Immature natural killer cell (primary cell): ENCODE data around the gene C20orf96. TPM values are rescaled to one million over a fixed set of nuclear protein-coding genes. Genes with fewer than 3 reads are reported as not detected.

Experiments
- DNase-seq, 3 donors: peaks; one replicate each; pipeline ENCODE4 v3.0.0; 2022; ENCODE audit warnings: mixed read lengths in 1 of 3
- H3K27ac Mint-ChIP-seq, 6 donors: one replicate each; pipeline ENCODE4 v1.8.0; 2020; ENCODE audit warnings: mixed read lengths in 6 of 6, mild to moderate bottlenecking in 5 of 6, inconsistent platforms in 4 of 6, moderate library complexity in 3 of 6
- H3K27me3 Mint-ChIP-seq, 3 donors: one replicate each; pipeline ENCODE4 v1.8.0; 2020 to 2021; ENCODE audit warnings: low read depth in 3 of 3, mild to moderate bottlenecking in 3 of 3, mixed read lengths in 3 of 3, moderate library complexity in 3 of 3, inconsistent platforms in 1 of 3
- H3K36me3 Mint-ChIP-seq, 3 donors: one replicate each; pipeline ENCODE4 v1.8.0; 2020; ENCODE audit warnings: mixed read lengths in 3 of 3, inconsistent platforms in 2 of 3, mild to moderate bottlenecking in 2 of 3
- H3K4me1 Mint-ChIP-seq, 2 donors: one replicate each; pipeline ENCODE4 v1.8.0; 2020; ENCODE audit warnings: inconsistent platforms in 2 of 2, mild to moderate bottlenecking in 2 of 2, mixed read lengths in 2 of 2, moderate library complexity in 1 of 2
- H3K4me3 Mint-ChIP-seq, 5 donors: one replicate each; pipeline ENCODE4 v1.8.0; 2020; ENCODE audit warnings: mild to moderate bottlenecking in 5 of 5, mixed read lengths in 5 of 5, inconsistent platforms in 3 of 5, moderate library complexity in 3 of 5
- H3K9me3 Mint-ChIP-seq, 6 donors: one replicate each; pipeline ENCODE4 v1.8.0; 2020; ENCODE audit warnings: mild to moderate bottlenecking in 6 of 6, mixed read lengths in 6 of 6, inconsistent platforms in 4 of 6, moderate library complexity in 3 of 6
- polyA plus RNA-seq, 3 donors: library from polyadenylated mRNA; unstranded; fragments of 300-500 nt; fragmentation: Illumina TruSeq; gene quantifications; one replicate each; pipeline ENCODE4 v1.2.3, GENCODE V29; 2021

Gene C20orf96
- polyA plus RNA-seq, 3 donors from 2014 or later = 0.23 to 0.50 (median 0.32) TPM

DNA sequence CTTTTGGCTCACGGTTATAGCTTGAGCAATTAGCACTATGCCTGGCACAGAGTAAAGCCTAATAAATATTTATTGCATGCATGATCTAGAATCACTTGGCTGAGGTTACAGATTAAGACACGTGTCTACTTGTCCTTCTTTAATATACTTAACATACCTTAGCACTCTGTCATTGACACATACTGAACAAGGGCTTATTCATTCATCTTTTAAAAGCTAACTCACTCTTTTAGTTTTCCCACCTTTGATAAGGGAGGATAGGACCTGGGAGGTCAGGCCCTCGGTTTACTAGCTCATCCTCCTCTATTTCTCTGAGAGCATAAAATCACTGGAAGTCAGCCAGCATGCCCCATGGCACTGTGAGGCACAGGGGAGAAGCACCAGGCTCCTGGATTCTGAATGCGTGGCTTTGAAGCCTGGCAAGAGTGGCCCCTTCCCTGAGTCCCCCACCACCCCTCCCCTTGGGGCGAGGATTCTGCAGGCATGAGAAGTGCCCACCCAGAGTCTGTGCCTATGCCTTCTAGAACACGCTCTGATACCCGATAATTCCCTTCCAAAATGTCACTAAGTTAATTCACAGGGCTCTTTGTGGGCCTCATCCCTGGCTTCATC is 18.0 kb upstream of the C20orf96 start:
- Mint-ChIP-seq H3K27ac (peak overlapping the region in 1 of 6 donors; percentile 40), H3K4me1 (peaks cover 15 to 23% of the 10 kb centered on the region in 2 donors), H3K27me3 (peaks cover 3 to 6% (median 5%) of the 10 kb centered on the region in 3 donors), H3K4me3 (no peak overlapping the region), H3K36me3 (peaks cover 0 to 3% (median 0%) of the 10 kb centered on the region in 3 donors), H3K9me3 (no peaks in the 10 kb centered on the region)
- no peak for DNase-seq

DNA sequence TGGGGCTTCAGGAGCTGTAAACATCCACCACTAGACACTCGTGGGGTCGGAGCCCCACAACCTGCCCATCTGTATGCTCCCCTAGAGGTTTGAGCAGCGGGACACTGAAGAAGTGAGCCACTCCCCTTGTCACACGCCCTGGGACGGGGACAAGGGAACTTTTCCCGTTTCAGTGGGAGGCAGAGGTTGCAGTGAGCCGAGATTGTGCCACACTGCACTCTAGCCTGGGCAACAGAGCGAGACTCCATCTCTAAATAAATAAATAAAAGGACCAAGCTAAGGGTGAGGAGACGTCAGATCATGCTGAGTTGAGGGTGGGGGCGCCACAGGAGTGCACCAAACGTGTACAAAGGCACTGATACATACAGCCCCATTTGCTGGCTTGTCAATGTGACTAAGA is 15.2 kb upstream of the C20orf96 start:
- Mint-ChIP-seq H3K27ac (no peak overlapping the region), H3K27me3 (peaks cover 3 to 8% (median 3%) of the 10 kb centered on the region in 3 donors), H3K4me3 (no peak overlapping the region), H3K9me3 (peaks cover 0 to 1% (median 0%) of the 10 kb centered on the region in 6 donors), H3K4me1 (peaks cover 13 to 16% of the 10 kb centered on the region in 2 donors), H3K36me3 (peaks cover 0 to 7% (median 4%) of the 10 kb centered on the region in 3 donors)
- DNase-seq = no peak

- H3K27ac Mint-ChIP-seq = peak overlapping the region in 3 of 6 donors; percentile 5 to 41 (median 36)
- H3K4me3 Mint-ChIP-seq = no peak overlapping the region
Observed at GRCh38 chr20:301886-302848, 11.6 kb upstream of the C20orf96 start.

GRCh38 chr20:300345-300990 is 9.9 kb upstream of the C20orf96 start:
- Mint-ChIP-seq H3K4me3 (peak overlapping the region; percentile 31 to 100 (median 65)), H3K27ac (peak overlapping the region; percentile 43 to 97 (median 77)), H3K36me3 (peaks cover 0 to 7% (median 4%) of the 10 kb centered on the region in 3 donors), H3K4me1 (peaks cover 42 to 45% of the 10 kb centered on the region in 2 donors), H3K9me3 (peaks cover 0 to 3% (median 0%) of the 10 kb centered on the region in 6 donors), H3K27me3 (peaks cover 12 to 22% (median 19%) of the 10 kb centered on the region in 3 donors)
- no peak for DNase-seq

More at GRCh38 chr20:301886-302848, 11.6 kb upstream of the C20orf96 start:
- H3K36me3 Mint-ChIP-seq = peaks cover 0 to 11% (median 4%) of the 10 kb centered on the region in 3 donors
- H3K27me3 Mint-ChIP-seq = peaks cover 9 to 12% (median 11%) of the 10 kb centered on the region in 3 donors
- H3K4me1 Mint-ChIP-seq = peaks cover 27 to 29% of the 10 kb centered on the region in 2 donors
- DNase-seq = no peak
- H3K9me3 Mint-ChIP-seq = peaks cover 0 to 3% (median 0%) of the 10 kb centered on the region in 6 donors

- Mint-ChIP-seq H3K36me3 (peaks cover 0 to 7% (median 4%) of the 10 kb centered on the region in 3 donors), H3K4me3 (peak overlapping the region; percentile 99 to 100 (median 100)), H3K27me3 (peaks cover 12 to 22% (median 19%) of the 10 kb centered on the region in 3 donors), H3K27ac (peak overlapping the region; percentile 96 to 100 (median 97)), H3K4me1 (peaks cover 42 to 45% of the 10 kb centered on the region in 2 donors), H3K9me3 (peaks cover 0 to 3% (median 0%) of the 10 kb centered on the region in 6 donors)
- peak in 1 of 3 donors; percentile 19 for DNase-seq
Observed at GRCh38 chr20:298776-299391, 8.3 kb upstream of the C20orf96 start.

DNA sequence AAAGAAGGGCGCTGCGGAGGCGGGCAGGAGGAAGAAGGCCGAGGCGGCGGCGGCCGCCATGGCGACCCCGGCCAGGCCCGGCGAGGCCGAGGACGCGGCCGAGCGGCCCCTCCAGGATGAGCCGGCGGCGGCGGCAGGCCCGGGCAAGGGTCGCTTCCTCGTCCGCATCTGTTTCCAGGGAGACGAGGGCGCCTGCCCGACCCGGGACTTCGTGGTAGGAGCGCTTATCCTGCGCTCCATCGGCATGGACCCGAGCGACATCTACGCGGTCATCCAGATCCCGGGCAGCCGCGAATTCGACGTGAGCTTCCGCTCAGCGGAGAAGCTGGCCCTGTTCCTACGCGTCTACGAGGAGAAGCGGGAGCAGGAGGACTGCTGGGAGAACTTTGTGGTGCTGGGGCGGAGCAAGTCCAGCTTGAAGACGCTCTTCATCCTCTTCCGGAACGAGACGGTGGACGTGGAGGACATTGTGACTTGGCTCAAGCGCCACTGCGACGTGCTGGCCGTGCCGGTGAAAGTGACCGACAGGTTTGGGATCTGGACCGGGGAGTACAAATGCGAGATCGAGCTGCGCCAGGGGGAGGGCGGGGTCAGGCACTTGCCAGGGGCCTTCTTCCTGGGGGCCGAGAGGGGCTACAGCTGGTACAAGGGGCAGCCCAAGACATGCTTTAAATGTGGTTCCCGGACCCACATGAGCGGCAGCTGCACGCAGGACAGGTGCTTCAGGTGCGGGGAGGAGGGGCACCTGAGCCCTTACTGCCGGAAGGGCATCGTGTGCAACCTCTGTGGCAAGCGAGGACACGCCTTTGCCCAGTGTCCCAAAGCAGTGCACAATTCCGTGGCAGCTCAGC is 7.6 kb upstream of the C20orf96 start:
- peaks cover 42 to 45% of the 10 kb centered on the region in 2 donors for H3K4me1 Mint-ChIP-seq
- peaks cover 12 to 23% (median 22%) of the 10 kb centered on the region in 3 donors for H3K27me3 Mint-ChIP-seq
- H3K27ac Mint-ChIP-seq = peak overlapping the region; percentile 96 to 100 (median 97)
- peak overlapping the region; percentile 99 to 100 (median 100) for H3K4me3 Mint-ChIP-seq
- H3K9me3 Mint-ChIP-seq = peaks cover 0 to 3% (median 0%) of the 10 kb centered on the region in 6 donors
- peaks cover 0 to 7% (median 4%) of the 10 kb centered on the region in 3 donors for H3K36me3 Mint-ChIP-seq
- peak; percentile 34 to 45 (median 35) for DNase-seq

GRCh38 chr20:297098-297924 is 6.8 kb upstream of the C20orf96 start, which contains the start of gene ZCCHC3:
Gene ZCCHC3 (plus strand): TSS chr20:297570. CDS start chr20:297587, 17 bp downstream.
- H3K4me1 Mint-ChIP-seq = peaks cover 42 to 45% of the 10 kb centered on the region in 2 donors

DNA sequence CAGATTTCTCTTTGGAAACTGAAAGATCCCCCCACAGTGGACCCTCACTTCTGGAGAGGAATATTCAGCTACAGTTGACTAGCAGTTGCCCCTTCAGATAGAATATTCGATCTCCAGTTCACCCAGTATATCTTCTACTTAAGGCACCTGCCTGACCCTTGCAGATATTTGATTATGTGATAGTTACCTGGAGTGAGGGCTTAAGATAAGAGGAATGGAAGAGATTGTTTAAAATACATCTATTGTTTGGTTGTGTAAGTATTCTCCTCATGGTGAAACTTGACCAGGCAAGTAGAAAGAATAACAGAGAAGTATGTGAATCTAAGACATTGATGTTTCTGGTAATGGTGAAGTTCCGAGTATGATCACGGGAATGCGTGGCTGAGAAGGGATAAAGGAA is 5.3 kb upstream of the C20orf96 start:
- Mint-ChIP-seq H3K4me1 (peaks cover 42 to 45% of the 10 kb centered on the region in 2 donors), H3K27me3 (peaks cover 14 to 23% (median 22%) of the 10 kb centered on the region in 3 donors), H3K36me3 (peaks cover 0 to 4% (median 0%) of the 10 kb centered on the region in 3 donors), H3K27ac (peak overlapping the region; percentile 58 to 99 (median 86)), H3K4me3 (peak overlapping the region; percentile 70 to 100 (median 84)), H3K9me3 (peaks cover 0 to 2% (median 0%) of the 10 kb centered on the region in 6 donors)
- no peak for DNase-seq

More at GRCh38 chr20:297098-297924, 6.8 kb upstream of the C20orf96 start, which contains the start of gene ZCCHC3:
- peak; percentile 84 to 86 (median 85) for DNase-seq
- Mint-ChIP-seq H3K27me3 (peaks cover 15 to 23% (median 22%) of the 10 kb centered on the region in 3 donors), H3K9me3 (peaks cover 0 to 3% (median 0%) of the 10 kb centered on the region in 6 donors), H3K36me3 (peaks cover 0 to 6% (median 2%) of the 10 kb centered on the region in 3 donors), H3K4me3 (peak within 1 kb of the TSS; percentile 99 to 100 (median 100)), H3K27ac (peak within 1 kb of the TSS; percentile 96 to 100 (median 98))

- Mint-ChIP-seq H3K36me3 (no peaks in the 10 kb centered on the region), H3K9me3 (peaks cover 0 to 2% (median 0%) of the 10 kb centered on the region in 6 donors), H3K4me1 (peaks cover 33 to 36% of the 10 kb centered on the region in 2 donors), H3K27ac (no peak overlapping the region), H3K4me3 (peak overlapping the region in 1 of 5 donors; percentile 7), H3K27me3 (peaks cover 14 to 23% (median 22%) of the 10 kb centered on the region in 3 donors)
- no peak for DNase-seq
Observed at GRCh38 chr20:294602-295001, 4.1 kb upstream of the C20orf96 start.

DNA sequence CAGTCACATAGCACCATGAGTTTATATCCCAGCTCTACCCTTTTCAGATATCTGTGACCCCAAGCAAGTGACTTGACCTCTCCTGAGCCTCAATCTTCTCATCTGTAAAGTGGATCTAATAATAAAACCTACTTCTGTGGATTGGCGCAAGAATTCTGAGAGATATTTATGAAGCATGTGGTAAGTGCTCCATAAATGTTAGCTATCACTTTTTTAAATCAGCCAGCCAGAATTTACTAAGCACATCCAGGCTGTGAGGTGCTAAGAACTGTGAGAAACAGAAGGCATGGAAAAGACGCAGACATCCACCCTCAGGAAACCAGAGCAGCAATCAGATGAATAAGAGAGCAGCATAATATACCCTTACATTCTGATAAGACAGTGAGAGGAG is 862 bp downstream of the C20orf96 start:
- H3K4me1 Mint-ChIP-seq = no peaks in the 10 kb centered on the region
- no peaks in the 10 kb centered on the region for H3K9me3 Mint-ChIP-seq
- peak overlapping the region in 3 of 6 donors; percentile 69 to 86 (median 79) for H3K27ac Mint-ChIP-seq
- H3K4me3 Mint-ChIP-seq = no peak overlapping the region
- H3K36me3 Mint-ChIP-seq = peaks cover 0 to 4% (median 0%) of the 10 kb centered on the region in 3 donors
- H3K27me3 Mint-ChIP-seq = peaks cover 0 to 4% (median 3%) of the 10 kb centered on the region in 3 donors
- no peak for DNase-seq
